H1 (cell line): ENCODE measurements around the gene URGCP. TPM values are rescaled to one million over a fixed set of nuclear protein-coding genes. Genes with fewer than 3 reads are reported as not detected.
"Not testable (repeated sequence)": the region's sequence is repeated elsewhere in the genome, so short reads cannot be mapped to it uniquely, and the experiment has no call there.

Source experiments
- CTCF ChIA-PET: fragments of 300-600 bp; sonication (Branson Sonifier 250); formaldehyde crosslinking; loops from one replicate; lab custom pipeline; 2021; ENCODE audit not compliant: partially characterized antibody; lab: Charles Lee
- POLR2A ChIA-PET: fragments of 300-600 bp; sonication (Branson Sonifier 250); formaldehyde crosslinking; loops from one replicate; lab custom pipeline; 2021; ENCODE audit warnings: inconsistent platforms; ENCODE audit not compliant: partially characterized antibody; lab: Charles Lee
- DNase-seq, 2 experiments: peaks; one replicate each; pipeline versions ENCODE4 v3.0.0 to v3.0.0-alpha.2; 2010 to 2022; ENCODE audit warnings: low spot score in 2 of 2, low read depth in 1 of 2, mixed read lengths in 1 of 2
- FAIRE-seq: peaks from 2 replicates; lab custom pipeline; 2011; peaks lifted over from hg19 to GRCh38; lab: Jason Lieb, UNC
- H2AFZ ChIP-seq: 2 replicates; pipeline ENCODE4 v1.8.1; 2012; ENCODE audit warnings: low read length, inconsistent platforms
- H2AK5ac ChIP-seq: 2 replicates; pipeline ENCODE4 v1.6.1; 2013; ENCODE audit warnings: low read depth, low read length
- H2BK120ac ChIP-seq: replicated peaks from 2 replicates; pipeline ENCODE3; 2013; ENCODE audit warnings: low read depth, low read length, inconsistent platforms
- H2BK12ac ChIP-seq: 2 replicates; pipeline ENCODE4 v1.6.1; 2013; ENCODE audit warnings: low read depth, low read length
- H2BK15ac ChIP-seq: 2 replicates; pipeline ENCODE4 v1.6.1; 2013; ENCODE audit warnings: low read length
- H2BK20ac ChIP-seq: 2 replicates; pipeline ENCODE4 v1.6.1; 2013; ENCODE audit warnings: low read length
- H2BK5ac ChIP-seq: 2 replicates; pipeline ENCODE4 v1.6.1; 2013; ENCODE audit warnings: low read depth, low read length
- H3K14ac ChIP-seq: 2 replicates; pipeline ENCODE4 v1.6.1; 2013; ENCODE audit warnings: inconsistent platforms; ENCODE audit not compliant: insufficient read length
- H3K18ac ChIP-seq: 2 replicates; pipeline ENCODE4 v1.6.1; 2013; ENCODE audit warnings: low read length; ENCODE audit errors: extremely low read depth
- H3K23ac ChIP-seq: 2 replicates; pipeline ENCODE4 v1.6.1; 2013; ENCODE audit warnings: inconsistent platforms; ENCODE audit not compliant: insufficient read length
- H3K23me2 ChIP-seq: 2 replicates; pipeline ENCODE4 v1.6.1; 2013; ENCODE audit warnings: low read depth, low read length
- H3K27ac ChIP-seq: 2 replicates; pipeline ENCODE4 v1.6.1; 2011; ENCODE audit warnings: low read depth, low read length, inconsistent platforms
- H3K27me3 ChIP-seq, 4 experiments: replicated peaks in 1 of 4; 1 replicate in 1 of 4; 2 replicates in 3 of 4; pipeline versions ENCODE4 v1.6.1 to v1.8.1; 2011 to 2013; ENCODE audit warnings: low read length in 3 of 4, mild to moderate bottlenecking in 3 of 4, inconsistent platforms in 2 of 4, mixed read lengths in 2 of 4, moderate library complexity in 1 of 4; ENCODE audit not compliant: control insufficient read depth in 3 of 4, insufficient read depth in 3 of 4; ENCODE audit errors: extremely low read depth in 1 of 4
- H3K36me3 ChIP-seq, 4 experiments: 2 replicates each; pipeline versions ENCODE4 v1.6.1 to v1.8.1; 2011 to 2013; ENCODE audit warnings: mild to moderate bottlenecking in 4 of 4, low read length in 3 of 4, moderate library complexity in 2 of 4, control low read depth in 1 of 4, inconsistent platforms in 1 of 4; ENCODE audit not compliant: insufficient read depth in 4 of 4, control insufficient read depth in 2 of 4
- H3K4ac ChIP-seq: replicated peaks from 2 replicates; pipeline ENCODE3; 2013; ENCODE audit warnings: low read length, low read depth, mixed read lengths, inconsistent platforms; ENCODE audit not compliant: insufficient read length
- H3K4me1 ChIP-seq, 4 experiments: replicated peaks in 1 of 4; 1 replicate in 1 of 4; 2 replicates in 3 of 4; pipeline versions ENCODE4 v1.6.1 to v1.8.1; 2011 to 2013; ENCODE audit warnings: low read length in 3 of 4, inconsistent platforms in 2 of 4, mixed read lengths in 1 of 4; ENCODE audit not compliant: insufficient read depth in 4 of 4, control insufficient read depth in 3 of 4
- H3K4me2 ChIP-seq, 2 experiments: 2 replicates each; pipeline versions ENCODE4 v1.6.1 to v1.8.1; 2011 to 2013; ENCODE audit warnings: low read depth in 2 of 2, low read length in 2 of 2, control low read depth in 1 of 2, inconsistent platforms in 1 of 2, mild to moderate bottlenecking in 1 of 2; ENCODE audit not compliant: insufficient read depth in 1 of 2
- H3K4me3 ChIP-seq, 4 experiments: fragments of 200-600, 300-600 bp in 1 of 4; sonication (generic), shearing (Covaris generic), sonication (Bioruptor Twin) in 1 of 4; 2 replicates each; pipeline versions ENCODE4 v1.5.1 to v1.8.1; 2011 to 2016; ENCODE audit warnings: low read length in 4 of 4, low read depth in 3 of 4, control low read depth in 2 of 4, inconsistent platforms in 2 of 4, mild to moderate bottlenecking in 2 of 4, mixed read lengths in 1 of 4, moderate library complexity in 1 of 4; ENCODE audit not compliant: insufficient read depth in 2 of 4; ENCODE audit errors: extremely low read depth in 1 of 4
- H3K56ac ChIP-seq: replicated peaks from 2 replicates; pipeline ENCODE3; 2013; ENCODE audit warnings: low read depth, mild to moderate bottlenecking, mixed read lengths, low read length, inconsistent platforms; ENCODE audit not compliant: insufficient read length
- H3K79me1 ChIP-seq: 2 replicates; pipeline ENCODE4 v1.6.1; 2013; ENCODE audit warnings: low read depth, low read length, control low read depth
- H3K79me2 ChIP-seq, 2 experiments: 2 replicates each; pipeline versions ENCODE4 v1.6.1 to v1.8.1; 2012 to 2013; ENCODE audit warnings: low read length in 2 of 2, mild to moderate bottlenecking in 2 of 2, inconsistent platforms in 1 of 2; ENCODE audit not compliant: insufficient read depth in 2 of 2, control insufficient read depth in 1 of 2
- H3K9ac ChIP-seq, 4 experiments: replicated peaks in 1 of 4; 1 replicate in 1 of 4; 2 replicates in 3 of 4; pipeline versions ENCODE4 v1.6.1 to v1.8.1; 2011 to 2013; ENCODE audit warnings: low read depth in 3 of 4, low read length in 3 of 4, control low read depth in 2 of 4, mild to moderate bottlenecking in 2 of 4, moderate library complexity in 2 of 4, inconsistent platforms in 1 of 4; ENCODE audit errors: extremely low read depth in 1 of 4
- H3K9me3 ChIP-seq, 2 experiments: 2 replicates each; pipeline versions ENCODE4 v1.6.1 to v1.8.1; 2012 to 2013; ENCODE audit warnings: mild to moderate bottlenecking in 2 of 2, moderate library complexity in 2 of 2, control low read depth in 1 of 2, inconsistent platforms in 1 of 2, low read depth in 1 of 2, low read length in 1 of 2, mixed read lengths in 1 of 2; ENCODE audit not compliant: insufficient read depth in 2 of 2
- H4K20me1 ChIP-seq, 2 experiments: replicated peaks in 1 of 2; 2 replicates each; pipeline versions ENCODE3 to v1.8.1; 2011 to 2013; ENCODE audit warnings: inconsistent platforms in 2 of 2, low read length in 2 of 2, mild to moderate bottlenecking in 1 of 2; ENCODE audit not compliant: insufficient read depth in 2 of 2, control insufficient read depth in 1 of 2
- H4K5ac ChIP-seq: 2 replicates; pipeline ENCODE4 v1.6.1; 2013; ENCODE audit warnings: low read length, low read depth, mixed read lengths, inconsistent platforms; ENCODE audit not compliant: insufficient read length
- H4K8ac ChIP-seq: 2 replicates; pipeline ENCODE4 v1.8.0; 2013; ENCODE audit warnings: mild to moderate bottlenecking, moderate library complexity, low read length, inconsistent platforms; ENCODE audit not compliant: insufficient read depth; ENCODE audit errors: extremely low read depth
- H4K91ac ChIP-seq: replicated peaks from 2 replicates; pipeline ENCODE3; 2013; ENCODE audit warnings: low read length, mixed read lengths, inconsistent platforms; ENCODE audit not compliant: insufficient read length
- WGBS, 2 experiments: shearing (Covaris generic) in 1 of 2; methylation state at CpG; one replicate each; pipeline versions ENCODE4 v1.1.6 to v1.1.7; 2013 to 2015; ENCODE audit warnings: low lambda C conversion rate in 2 of 2, mixed read lengths in 2 of 2, inconsistent platforms in 1 of 2, low coverage in 1 of 2, missing lambda C conversion rate in 1 of 2; ENCODE audit not compliant: insufficient replicate concordance in 2 of 2, insufficient coverage in 1 of 2, insufficient read length in 1 of 2; ENCODE audit errors: extremely low coverage in 1 of 2, missing lambda C conversion rate in 1 of 2; 5-methylcytosine and 5-hydroxymethylcytosine counted together
- polyA plus RNA-seq, 7 experiments: library from polyadenylated mRNA; depleted of rRNA in 3 of 7; stranded (reverse) in 5 of 7; unstranded in 2 of 7; fragments of >200 nt in 5 of 7; fragments of 200-250 nt in 2 of 7; gene quantifications; 1 replicate in 5 of 7; 2 replicates in 1 of 7; 4 replicates in 1 of 7; pipeline versions ENCODE4 v1.2.1 to v1.2.3, GENCODE V29; 2011 to 2013; ENCODE audit warnings: missing spikeins in 2 of 7, mixed read lengths in 2 of 7
- total RNA-seq: library from RNA; stranded (reverse); fragmentation: NEBNext Ultra II Directional; extraction: Animal tissue kit (Norgen Biotek cat#: 25700); gene quantifications from 2 replicates; pipeline ENCODE4 v1.2.1, GENCODE V29; 2021

Gene URGCP
- total and polyA plus RNA-seq, 2 of the 8 experiments (the other 6 are each of a cell fraction or from before 2014, with no cell fraction given) = 9.0 to 18.7 TPM

DNA sequence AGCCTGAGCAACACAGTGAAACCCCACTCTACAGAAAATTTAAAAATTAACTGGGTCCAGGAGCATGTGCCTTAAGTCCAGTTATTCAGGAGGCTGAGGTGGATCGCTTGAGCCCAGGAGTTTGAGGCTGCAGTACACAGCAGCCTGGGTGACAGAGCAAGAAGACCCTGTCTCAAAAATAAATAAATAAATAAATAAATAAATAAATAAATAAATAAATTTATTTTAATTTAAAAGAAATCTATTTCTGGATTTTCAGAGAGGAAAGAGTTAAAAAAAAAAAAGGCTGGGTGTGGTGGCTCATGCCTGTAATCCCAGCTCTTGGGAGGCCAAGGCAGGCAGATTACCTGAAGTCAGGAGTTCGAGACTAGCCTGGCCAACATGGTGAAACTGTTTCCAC, 7.8 kb downstream of the URGCP start:
- H4K91ac ChIP-seq, H3K4me3 ChIP-seq, H3K36me3 ChIP-seq, H3K23ac ChIP-seq, H3K56ac ChIP-seq, H2BK120ac ChIP-seq, DNase-seq, H3K9ac ChIP-seq, H3K18ac ChIP-seq, POLR2A ChIA-PET, H2AK5ac ChIP-seq, H2BK5ac ChIP-seq, H3K14ac ChIP-seq, FAIRE-seq, H2BK20ac ChIP-seq, H3K4ac ChIP-seq, H2BK15ac ChIP-seq, H3K9me3 ChIP-seq, H2AFZ ChIP-seq, H3K4me2 ChIP-seq, H4K8ac ChIP-seq, H2BK12ac ChIP-seq, H3K27me3 ChIP-seq, H4K20me1 ChIP-seq, H3K79me1 ChIP-seq, H3K23me2 ChIP-seq, H3K27ac ChIP-seq, H3K4me1 ChIP-seq, H4K5ac ChIP-seq: not testable (repeated sequence)
- CTCF ChIA-PET = interaction anchor here (1.6 kb wide), 1 partner anchor 13 kb away, joined by 3 read pairs; no protein-coding TSS in a partner anchor
- WGBS, 2 experiments = 94% methylated on average over 2 of the region's 2 CpGs; no CpG with 5 or more reads in 1 of the 2 experiments
- H3K79me2 ChIP-seq = peaks cover 0 to 52% of the 10 kb centered on the region in 2 experiments; a peak in 2 of 4 replicates
